CD4-positive, alpha-beta T cell treated with Interleukin-4 for 4 hours (primary cell): ENCODE results near the gene OSBPL9.
"Not testable (repeated sequence)": the region's sequence is repeated elsewhere in the genome, so short reads cannot be mapped to it uniquely, and the experiment has no call there.

Experiments
- DNase-seq: peaks from one replicate; pipeline ENCODE4 v3.0.0-alpha.2; 2020

OSBPL9 gene

DNA sequence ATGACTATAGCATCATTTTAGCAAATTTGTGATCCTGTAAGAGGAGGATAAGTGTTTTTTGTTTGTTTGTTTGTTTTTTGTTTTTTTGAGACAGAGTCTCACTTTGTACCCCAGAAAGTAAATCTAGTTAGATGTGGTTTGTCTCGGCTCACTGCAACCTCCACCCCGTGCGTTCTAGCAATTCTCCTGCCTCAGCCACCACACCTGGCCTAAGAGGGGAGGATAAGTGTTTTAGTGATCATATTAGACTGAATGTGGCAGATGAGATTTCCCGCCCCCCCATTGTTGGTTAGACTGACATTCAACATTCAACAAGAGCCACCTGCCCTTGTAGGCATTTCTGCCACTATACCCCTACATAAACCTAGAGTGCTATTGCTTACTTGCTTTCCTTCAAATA lies 98.5 kb downstream of the OSBPL9 start:
- DNase-seq = no peak

DNA sequence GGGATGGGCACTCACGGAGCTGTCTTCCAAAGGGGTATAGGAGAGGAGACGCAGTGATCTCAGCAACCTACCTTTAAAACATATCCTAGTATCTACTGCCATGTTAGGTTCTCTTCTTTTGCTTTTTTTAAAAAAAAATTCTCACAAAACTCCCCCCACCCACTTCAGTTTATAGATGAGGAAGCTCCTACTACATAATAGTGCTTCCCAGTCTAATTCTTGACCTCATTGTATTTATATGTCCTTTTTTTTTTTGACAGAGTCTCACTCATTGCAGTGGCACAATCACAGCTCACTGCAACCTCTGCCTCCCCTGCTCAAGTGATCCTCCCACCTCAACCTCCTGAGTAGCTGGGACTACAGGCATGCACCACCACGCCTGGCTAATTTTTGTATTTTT lies 99.9 kb downstream of the OSBPL9 start:
- no peak for DNase-seq

DNA sequence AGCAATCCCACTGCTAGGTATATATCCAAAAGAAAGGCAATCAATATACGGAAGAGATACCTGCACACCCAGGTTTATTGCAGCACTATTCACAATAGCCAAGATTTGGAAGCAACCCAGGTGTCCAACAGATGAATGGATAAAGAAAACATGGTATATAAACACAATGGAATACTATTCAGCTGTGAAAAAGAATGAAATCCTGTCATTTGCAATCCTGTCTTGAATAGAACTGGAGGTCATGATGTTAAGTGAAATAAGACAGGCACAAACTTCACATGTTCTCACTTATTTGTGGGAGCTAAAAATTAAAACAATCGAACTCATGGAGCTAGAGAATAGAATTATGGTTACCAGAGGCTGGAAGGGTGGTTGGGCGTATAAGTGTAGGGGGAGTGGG lies 101.0 kb downstream of the OSBPL9 start:
- DNase-seq = no peak

DNA sequence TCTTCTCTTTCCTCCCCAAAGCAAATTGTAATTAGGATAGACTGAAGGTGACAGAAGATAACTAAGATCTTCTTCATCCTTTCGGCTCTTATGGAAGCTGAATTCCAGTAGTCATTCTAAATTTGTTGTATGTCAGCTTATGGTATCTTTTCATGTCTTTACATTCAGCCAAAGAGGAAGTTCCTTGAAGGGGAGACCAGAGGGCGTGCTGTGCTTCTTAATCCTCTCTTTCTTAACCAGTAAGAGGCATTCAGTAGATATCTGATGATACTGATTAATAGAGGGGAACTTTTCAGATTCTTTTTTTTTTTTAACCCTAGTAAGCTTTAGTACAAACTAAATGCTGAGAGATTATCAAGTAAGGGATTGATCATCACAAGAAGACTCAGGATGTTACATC lies 102.3 kb downstream of the OSBPL9 start:
- DNase-seq = no peak

DNA sequence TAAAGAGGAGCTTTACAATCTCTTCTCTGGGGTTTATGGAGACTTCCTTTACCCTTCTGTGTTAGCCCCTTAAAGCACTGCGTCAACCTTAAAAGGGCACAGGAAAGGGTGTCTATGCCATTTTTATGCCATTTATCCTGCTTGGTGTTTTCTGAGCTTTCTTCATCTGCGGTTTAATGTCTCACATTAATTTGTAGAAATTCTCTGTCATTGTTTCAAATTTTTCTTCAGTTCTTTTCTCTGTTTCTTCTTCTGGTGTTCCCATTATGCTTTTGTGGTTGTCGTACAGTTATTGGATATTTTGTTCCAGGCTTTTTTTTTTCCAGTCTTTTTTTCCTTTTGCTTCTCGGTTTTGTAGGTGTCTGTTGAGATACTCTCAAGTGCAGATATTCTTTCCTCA lies 107.9 kb downstream of the OSBPL9 start:
- DNase-seq = no peak

DNA sequence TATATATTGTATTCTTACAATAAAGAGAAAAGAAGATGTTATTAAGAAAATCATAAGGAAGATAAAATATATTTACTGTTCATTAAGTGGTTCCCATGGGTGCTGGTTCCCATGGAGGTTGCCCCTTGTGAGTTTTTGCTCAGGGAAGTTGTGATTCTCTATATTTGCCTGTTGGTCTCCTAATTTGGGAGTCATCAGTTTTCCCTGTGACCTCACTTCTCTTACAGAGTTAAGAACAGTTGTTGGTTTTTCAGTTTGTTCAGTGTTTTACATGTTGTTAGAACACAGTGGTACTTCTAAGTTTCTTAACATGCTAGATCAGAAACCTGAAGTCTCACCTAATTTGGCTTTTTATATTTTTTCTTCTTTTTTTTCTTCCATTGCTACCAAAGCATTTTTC lies 109.2 kb downstream of the OSBPL9 start:
- no peak for DNase-seq

DNA sequence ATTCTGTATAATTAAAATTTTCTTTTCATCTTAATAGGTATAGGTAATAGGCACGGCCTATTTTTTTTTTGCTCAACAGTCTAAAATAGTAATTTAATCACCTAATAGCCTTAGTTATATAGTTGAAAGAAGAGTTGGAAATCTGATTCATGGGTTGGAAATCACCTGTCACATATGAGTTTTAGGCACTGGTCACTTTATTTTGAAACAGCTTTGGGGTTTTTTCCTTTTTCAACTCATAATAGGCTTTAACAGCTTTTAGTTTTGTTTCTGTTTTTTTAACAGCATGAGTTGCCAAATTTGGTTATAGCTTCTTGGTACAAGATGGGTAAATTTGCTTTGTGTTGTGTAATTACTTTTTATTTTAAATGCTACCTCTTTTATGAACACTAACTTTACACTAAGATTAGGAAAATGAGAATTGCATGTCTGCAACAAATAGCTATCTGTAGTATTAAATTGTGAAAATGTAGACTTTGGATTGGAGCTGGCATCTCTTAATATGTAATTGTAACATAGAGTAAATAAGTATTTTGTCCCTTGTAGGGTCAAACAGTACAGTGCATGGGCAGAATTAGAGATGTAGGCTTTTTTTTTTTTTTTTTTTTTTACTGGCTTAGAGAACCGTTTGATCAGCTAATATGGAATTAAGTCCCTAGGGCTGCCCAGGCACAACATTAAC lies 109.8 kb downstream of the OSBPL9 start:
- DNase-seq = no peak

DNA sequence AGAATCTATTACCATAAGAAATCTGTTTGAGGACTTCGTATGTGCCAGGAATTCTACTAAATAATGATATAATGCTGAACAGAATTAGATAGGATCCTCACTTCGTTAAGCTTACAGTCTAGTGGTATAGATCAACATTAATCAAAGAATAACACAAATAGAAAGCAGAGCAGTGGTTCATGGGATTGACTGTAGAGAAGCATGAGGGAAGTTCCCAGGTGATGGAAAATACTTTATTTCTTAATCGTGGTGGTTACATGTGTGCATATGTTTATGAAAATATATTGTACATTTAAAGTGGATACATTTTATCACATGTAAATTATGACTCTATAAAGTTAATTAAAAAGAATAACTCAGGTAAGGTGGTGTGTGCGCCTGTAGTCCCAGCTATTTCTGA lies 110.5 kb downstream of the OSBPL9 start:
- DNase-seq = no peak

DNA sequence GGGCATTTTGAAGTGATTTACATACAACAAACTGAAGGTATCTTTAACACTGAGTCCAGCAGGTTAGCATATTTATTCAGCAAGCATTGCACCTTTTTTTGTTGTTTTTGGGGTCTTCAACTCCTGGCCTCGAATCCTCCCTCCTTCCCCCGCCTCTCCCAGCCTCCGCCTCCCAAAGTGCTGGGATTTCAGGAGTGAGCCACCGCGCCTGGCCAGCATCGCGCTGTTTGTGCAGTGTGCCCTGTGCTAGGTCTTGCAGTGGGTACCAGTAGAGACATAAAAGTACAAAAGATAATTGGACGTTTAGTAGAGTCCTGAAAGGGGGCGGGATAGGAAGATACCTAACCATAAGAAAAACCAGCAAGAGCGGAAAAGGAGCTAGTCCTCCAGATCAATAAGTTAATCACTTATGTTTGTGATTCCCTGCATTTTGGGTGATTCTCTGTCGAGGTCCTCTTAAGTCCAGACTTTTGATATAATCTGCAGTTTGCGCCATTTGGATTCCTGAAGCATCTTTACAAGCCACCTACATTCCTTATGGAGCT lies 111.8 kb downstream of the OSBPL9 start:
- no peak for DNase-seq

DNA sequence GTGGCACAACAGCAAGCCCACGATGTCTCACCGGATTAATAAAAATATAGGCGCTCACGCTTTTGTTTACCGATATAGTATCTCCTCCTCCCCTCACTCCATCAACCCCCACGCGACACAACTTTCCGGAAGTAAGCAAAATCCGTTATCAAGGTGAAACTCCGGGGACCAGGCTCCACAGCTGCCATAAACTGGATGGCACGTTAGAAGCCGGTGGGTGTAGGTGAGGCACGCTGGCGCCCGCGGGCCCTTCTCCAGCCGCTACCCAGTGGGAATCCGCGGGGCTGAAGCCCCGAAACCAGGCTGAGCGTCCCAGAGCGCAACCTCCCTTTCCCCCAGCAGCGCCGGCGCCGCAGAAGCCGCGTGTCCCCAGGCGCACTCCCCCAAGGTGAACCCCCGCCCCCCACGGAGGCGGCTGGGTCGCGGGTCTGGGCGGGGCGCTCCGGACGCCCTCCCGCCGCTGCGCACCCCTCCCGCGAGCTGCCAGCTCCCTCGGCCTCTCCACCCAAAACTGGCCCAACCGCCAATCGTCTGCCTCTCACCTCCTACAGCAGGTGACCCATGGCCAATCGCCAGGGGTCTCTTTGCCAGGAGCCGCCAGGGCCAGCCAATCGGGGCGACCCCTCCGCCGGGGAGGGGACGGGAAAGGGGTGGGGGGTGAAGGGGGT lies 112.4 kb downstream of the OSBPL9 start:
- peak; percentile 97 for DNase-seq

DNA sequence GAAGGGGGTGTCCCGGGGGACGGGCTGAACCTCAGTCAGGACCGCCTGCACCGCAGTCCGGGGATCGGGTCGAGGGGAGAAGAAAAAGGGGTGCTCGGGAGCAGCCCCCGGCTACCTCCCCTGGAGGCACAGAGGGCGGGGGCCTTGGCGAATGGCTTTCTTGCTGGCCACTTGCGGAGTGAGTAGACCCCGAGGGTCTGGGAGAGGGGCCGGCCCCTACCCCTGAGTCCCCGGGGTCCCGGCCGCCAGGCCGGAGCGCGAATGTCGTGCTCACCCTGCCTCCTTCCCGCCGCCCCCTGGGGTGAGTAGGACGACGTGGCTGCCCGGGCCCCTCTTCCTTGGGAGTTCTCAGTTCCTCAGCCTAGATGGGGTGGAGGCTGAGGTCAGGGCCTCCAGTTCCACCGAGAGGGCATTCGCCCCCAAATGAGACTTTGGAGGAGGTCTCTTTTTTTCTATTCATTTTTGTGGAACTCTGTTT lies 113.0 kb downstream of the OSBPL9 start:
- DNase-seq = peak; percentile 2

DNA sequence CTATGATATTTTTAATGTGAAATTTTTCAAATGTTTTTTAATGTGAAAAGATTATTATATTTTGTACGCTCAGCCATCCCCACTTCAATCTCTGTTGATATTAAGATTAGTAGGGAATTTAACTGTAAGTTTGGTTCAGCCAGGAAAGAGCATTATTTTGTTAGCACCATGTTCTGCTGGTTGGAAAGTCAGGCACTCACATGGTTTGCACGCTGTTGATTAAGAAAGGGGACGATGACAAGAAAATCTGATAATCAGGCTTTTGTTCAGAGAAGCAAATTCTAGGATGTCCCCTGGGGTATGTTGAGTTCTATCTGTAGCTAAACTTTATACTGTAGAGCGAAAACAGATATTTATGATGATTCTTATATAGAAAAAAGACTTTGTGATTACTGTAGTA lies 115.1 kb downstream of the OSBPL9 start:
- DNase-seq = no peak

DNA sequence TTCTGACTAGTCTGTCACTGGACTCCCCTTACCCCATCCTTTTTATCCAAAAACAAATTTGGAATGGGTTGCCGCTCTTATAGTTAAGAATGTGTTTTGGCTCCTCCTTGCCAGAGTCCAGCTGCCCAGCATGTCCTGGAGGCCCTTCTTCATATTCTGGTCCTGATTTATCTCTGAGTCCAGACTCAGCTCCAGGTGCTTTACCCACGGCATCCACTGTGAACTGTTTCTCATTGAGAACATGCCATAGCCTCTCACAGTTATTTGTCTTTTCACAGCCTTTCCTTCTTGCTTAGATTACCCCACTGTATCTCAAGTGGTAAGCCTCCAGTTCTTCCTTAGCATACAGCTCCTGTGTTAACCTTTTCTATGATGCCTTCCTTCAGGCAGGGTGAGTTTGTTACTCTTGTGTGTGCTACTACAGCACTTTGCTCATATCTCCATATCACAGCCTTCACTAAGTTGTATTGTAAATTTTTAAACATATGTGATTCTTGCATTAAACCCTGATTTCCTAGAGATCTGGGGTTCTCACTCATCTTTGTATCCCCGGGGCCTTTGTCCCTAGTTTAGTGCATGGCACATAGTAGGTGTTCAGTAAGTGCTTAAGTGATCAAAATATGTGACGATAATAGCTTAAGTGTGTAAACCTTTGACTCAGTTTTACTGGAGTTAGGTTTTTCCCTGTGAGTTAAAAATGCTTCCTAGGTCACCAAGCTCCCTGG lies 116.0 kb downstream of the OSBPL9 start:
- DNase-seq = no peak

DNA sequence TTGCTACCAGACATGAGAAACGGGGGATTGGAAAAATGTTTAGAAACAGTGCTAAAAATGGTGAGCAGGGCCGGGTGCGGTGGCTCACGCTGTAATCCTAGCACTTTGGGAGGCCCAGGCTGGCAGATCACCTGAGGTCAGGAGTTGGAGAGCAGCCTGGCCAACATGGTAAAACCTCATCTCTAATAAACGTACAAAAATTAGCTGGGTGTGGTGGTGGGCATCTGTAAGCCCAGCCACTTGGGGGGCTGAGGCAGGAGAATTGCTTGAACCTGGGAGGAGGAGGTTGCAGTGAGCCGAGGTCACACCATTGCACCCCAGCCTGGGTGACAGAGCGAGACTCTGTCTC lies 116.5 kb downstream of the OSBPL9 start:
- DNase-seq = not testable (repeated sequence)

DNA sequence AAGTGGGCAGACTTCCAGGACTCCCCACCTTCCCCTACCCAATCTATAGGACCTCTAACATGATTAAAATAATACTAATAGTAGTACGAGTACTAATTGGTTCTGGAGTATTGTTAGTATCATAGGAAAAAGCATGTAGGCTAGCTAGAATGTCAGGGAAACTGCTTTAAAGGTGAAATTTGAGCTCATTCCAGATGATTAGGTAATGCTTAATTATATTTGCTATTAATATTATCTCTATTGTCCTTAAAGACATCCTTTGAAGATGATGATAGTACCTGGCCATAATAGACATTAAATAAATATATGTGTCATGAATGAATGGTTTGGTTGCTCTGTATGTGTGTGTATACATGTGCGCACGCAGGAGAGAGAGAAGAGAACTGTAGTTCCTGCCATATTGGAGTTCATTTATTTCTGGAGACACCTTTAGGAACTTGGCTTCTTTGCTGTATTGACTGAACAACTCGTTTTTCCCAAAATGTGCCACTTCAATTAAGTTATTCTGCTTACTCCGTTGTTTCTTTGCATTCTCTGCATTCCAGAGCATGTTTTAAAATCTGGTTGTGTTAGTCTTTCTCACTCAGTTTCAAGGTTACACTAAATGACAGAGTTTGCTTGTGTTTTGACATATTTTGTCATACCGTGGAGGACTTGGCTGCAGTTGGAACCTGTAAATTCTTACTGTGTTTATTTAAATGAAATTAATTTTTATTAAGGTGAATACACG lies 117.1 kb downstream of the OSBPL9 start:
- no peak for DNase-seq

DNA sequence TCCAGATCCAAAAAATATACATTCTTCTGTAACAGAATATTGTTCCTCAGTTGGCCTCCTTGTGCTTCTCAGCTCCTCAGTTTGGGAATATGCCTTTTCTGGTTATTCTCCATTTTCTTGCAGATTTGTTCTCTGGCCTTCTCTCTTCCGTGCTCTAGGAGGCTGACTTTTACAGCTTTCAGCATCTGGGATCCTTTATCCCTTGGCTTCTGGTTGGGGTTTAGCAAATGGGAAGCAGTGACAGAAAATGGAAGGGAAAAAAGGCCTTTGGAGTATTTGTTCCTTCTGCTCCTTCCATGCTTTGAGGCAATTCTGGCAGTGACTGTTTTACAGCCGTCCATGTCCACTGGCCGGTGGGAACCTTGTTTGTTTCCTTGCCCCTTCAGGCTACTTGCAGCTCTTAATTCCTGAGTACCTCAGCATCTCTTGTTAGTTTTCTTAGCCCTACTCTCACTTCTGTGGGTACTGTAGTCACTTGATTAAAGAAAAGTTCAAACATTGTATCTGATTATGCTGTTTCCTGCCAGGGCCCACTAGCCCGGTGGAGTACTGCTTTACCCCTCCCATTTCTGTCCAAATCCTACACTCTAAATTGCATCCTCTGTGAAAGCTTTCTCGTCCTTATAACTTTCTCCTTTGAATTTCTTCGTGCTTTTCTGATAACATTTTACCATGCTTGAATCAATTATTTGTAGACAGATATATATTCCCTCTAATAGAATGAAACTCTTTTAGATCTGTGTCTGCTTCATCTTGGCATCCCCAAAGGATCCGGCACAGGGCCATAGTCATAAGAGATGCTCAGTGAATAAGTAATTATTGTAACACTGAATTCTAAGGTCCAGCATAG lies 118.2 kb downstream of the OSBPL9 start:
- DNase-seq = no peak

DNA sequence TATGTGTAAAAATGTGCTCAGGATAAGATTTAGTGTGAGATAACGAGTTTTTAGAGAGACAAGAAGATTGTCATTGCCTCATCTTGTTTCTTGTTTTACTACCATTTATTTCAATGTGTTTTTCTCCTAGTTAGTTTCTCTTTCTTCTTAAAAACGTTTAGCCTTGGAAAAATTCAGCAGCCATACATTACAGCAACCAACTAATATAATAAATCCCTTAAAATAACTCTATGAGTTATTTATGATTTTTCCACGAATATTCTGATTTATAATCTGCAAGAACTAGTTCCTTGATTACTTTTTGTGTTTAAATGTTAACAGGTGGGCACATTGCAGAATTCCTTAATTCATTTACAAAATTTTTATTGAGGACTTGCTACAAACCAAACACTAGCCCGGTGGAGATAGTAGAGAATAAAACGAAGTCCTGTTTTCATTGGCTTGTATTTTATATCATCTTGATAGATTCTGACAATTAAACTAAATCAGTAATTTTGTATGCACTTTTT lies 118.9 kb downstream of the OSBPL9 start:
- no peak for DNase-seq

DNA sequence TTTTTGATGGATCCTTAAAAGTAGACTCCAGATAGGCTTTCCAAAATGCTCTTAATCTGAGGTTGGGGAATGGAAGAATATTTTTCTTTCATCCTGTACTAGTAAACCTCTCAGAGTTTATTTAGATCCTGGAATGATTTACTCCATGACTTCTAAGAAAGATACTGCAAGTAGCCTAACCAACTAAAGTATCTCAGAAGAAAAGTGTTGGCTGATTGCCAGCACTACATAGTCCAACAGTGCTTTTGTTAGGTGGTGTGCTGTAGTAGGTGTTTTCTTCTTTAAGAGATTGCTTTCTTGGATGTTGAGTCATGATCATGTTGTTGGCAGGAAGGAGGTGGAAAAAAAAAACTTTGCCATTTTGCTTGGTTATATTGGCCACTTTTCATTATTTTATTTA lies 119.8 kb downstream of the OSBPL9 start:
- no peak for DNase-seq

DNA sequence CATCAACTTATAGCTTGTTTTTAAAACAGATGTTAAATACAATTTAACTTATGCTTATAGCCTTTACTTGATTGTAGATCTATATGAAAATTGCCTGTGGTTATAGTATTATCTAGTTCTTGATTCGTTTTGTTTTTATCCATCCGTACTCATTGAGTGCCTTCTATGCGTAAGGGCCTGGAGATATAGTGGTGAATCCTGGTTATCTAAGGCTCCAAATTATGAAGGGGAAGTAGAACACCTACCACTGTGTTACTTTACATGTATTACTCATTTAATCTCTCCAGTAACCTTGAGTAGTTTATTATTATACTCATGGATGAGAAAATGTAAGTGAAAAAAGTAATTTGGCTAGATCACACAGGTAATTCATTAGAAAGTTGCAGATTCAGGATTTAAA lies 121.8 kb downstream of the OSBPL9 start:
- no peak for DNase-seq

DNA sequence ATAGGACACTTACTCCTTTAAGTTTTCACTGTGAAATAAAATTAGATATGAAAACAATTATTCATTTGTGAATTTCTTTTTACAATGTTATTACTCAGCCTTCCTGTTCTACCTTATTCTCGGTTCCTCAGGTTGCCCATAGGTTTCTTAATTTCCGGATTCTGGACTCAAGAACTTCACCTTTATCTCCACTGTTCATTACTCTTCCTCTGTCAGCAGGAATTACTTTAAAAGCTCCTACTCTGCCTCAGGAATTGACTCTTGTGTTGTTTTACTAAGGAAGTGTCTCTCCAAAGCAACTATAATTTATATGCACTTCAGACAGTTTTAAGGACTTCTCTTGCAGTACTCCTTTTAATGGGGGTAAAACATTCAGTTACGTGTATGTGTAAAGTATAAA lies 123.8 kb downstream of the OSBPL9 start:
- DNase-seq = no peak

DNA sequence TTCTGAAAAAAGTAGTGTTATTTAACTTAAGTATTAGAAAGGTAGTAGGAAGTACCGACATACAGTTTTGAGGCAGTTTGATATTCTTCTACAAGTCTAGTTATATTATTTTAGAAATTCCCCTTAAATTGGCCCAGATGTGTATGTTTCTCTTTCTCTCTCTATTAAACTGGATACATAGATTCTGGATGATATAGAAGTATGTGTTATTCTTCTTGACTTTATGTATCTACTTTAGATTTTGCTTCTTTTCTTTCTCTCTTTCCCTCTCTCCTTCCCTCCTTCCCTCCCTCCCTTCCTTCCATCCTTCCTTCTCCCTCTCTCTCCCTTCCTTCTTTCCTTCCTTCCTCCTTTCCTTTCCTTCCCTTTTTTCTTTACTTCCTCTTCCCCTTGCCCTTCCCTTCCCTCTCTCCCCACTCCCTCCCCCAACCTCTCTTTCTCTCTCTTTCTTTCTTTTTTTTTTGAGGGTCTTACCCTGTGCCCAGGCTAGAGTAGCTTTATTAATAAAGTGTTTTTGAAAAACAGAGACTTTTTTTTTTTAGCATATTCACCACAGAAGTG lies 124.3 kb downstream of the OSBPL9 start:
- DNase-seq = no peak
